NCI-H2029 (cell line): ENCODE results near the gene PRDM9.

Experiments
- DNase-seq: peaks from one replicate; lab custom pipeline; 2025; lab: John Stamatoyannopoulos, UW

The PRDM9 gene

DNA sequence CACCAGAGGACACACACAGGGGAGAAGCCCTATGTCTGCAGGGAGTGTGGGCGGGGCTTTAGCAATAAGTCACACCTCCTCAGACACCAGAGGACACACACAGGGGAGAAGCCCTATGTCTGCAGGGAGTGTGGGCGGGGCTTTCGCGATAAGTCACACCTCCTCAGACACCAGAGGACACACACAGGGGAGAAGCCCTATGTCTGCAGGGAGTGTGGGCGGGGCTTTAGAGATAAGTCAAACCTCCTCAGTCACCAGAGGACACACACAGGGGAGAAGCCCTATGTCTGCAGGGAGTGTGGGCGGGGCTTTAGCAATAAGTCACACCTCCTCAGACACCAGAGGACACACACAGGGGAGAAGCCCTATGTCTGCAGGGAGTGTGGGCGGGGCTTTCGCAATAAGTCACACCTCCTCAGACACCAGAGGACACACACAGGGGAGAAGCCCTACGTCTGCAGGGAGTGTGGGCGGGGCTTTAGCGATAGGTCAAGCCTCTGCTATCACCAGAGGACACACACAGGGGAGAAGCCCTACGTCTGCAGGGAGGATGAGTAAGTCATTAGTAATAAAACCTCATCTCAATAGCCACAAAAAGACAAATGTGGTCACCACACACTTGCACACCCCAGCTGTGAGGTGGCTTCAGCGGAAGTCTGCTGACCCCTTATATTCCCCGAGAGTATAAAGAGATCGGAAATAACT is 20.0 kb downstream of the PRDM9 start:
- DNase-seq, result peak; percentile 2

DNA sequence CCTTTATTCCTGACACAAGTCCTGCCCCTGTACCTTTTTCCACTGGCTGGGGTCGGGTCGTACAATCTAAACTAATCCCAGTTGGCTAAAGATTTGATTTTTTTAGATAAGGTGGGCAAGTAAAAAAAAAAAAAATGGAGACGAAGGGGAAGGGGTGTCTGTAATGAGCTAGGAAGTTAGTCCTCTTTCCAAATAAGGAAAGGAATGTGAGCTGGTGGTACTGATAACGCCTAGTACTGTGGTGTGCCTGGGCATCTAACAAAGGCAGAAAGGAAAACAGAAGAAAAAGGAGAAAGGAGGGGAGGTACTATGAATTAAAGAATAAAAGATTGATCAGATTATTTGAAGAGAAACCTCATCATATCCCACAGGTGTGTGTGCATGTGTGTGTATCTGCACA is 21.3 kb downstream of the PRDM9 start:
- DNase-seq, result no peak

DNA sequence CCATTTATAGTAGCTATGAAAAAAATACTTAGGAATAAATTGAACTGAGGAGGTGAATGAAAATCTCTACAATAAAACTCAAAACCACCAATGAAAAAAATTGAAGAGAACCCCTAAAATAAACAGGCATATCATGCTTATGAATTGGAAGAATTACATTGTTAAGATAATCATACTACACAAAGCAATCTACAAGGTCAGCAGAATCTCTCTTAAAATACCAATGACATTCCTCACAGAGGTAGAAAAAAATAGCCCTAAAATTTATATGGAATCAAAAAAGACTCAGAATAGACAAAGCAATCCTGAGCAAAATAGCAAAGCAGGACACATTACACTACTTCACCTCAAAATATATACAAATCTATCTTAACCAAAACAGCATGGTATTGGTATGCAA is 23.2 kb downstream of the PRDM9 start:
- no peak for DNase-seq

DNA sequence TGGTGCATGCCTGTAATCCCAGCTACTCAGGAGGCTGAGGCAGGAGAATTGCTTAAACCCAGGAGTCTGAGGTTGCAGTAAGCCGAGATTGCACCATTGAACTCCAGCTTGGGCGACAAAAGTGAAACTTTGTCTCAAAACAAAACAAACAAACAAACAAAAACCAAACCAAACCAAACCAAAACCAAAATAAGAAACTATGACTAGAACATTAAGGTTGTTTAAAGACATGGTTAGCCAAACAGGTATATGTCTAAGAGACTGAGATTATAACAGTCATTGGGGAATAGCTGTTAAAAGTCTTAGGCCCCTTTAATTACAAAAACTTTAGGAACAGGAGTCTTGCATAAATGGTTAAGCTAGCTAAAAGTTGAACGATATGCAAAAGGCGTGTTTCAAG is 63.6 kb downstream of the PRDM9 start:
- no peak for DNase-seq
